ENCODE results near the gene NR1I3. TPM values are rescaled to one million over a fixed set of nuclear protein-coding genes. Genes with fewer than 3 reads are reported as not detected.

NR1I3 gene
- total and polyA plus RNA-seq, 3 donors from 2014 or later = 0.31 to 0.68 (median 0.57) TPM

- Histone ChIP-seq H3K27ac (no peak overlapping the region), H3K4me3 (no peak overlapping the region), H3K9me3 (no peaks in the 10 kb centered on the region), H3K27me3 (no peaks in the 10 kb centered on the region), H3K36me3 (ENCODE audit: low read depth, missing control alignments) (no peaks in the 10 kb centered on the region), H3K4me1 (peaks cover 17% of the 10 kb centered on the region)
- no peak for DNase-seq
- 25 to 54% methylated on average over 3 of the region's 3 CpGs for WGBS, 2 donors
- intact Hi-C loops (cut with DNase I; ENCODE audit: low total_unique reads) = no loop called here
- no peak for TF ChIP-seq CTCF (IDR thresholded peaks at IDR 0.05)
- TF ChIP-seq POLR2A (IDR thresholded peaks at IDR 0.05) = no peak
Observed at GRCh38 chr1:161266202-161266601, 28.2 kb upstream of the NR1I3 start.

- no peak for TF ChIP-seq CTCF (IDR thresholded peaks at IDR 0.05)
- TF ChIP-seq POLR2A (IDR thresholded peaks at IDR 0.05) = no peak
- WGBS, 2 donors = 73 to 87% methylated on average over 5 of the region's 5 CpGs
- Histone ChIP-seq H3K4me3 (no peak overlapping the region), H3K36me3 (ENCODE audit: low read depth, missing control alignments) (no peaks in the 10 kb centered on the region), H3K27ac (no peak overlapping the region), H3K4me1 (peaks cover 19% of the 10 kb centered on the region), H3K9me3 (no peaks in the 10 kb centered on the region), H3K27me3 (no peaks in the 10 kb centered on the region)
- DNase-seq = no peak
- intact Hi-C loops (cut with DNase I; ENCODE audit: low total_unique reads) = no loop called here
Observed at GRCh38 chr1:161265305-161265704, 27.3 kb upstream of the NR1I3 start.

- DNase-seq = no peak
- TF ChIP-seq CTCF (IDR thresholded peaks at IDR 0.05) (no peak), POLR2A (IDR thresholded peaks at IDR 0.05) (no peak)
- H3K4me1 ChIP-seq = peaks cover 20% of the 10 kb centered on the region
- H3K36me3 ChIP-seq (ENCODE audit: low read depth, missing control alignments) = no peaks in the 10 kb centered on the region
- H3K9me3 ChIP-seq = no peaks in the 10 kb centered on the region
- H3K4me3 ChIP-seq = no peak overlapping the region
- no peaks in the 10 kb centered on the region for H3K27me3 ChIP-seq
- no peak overlapping the region for H3K27ac ChIP-seq
- 75 to 84% methylated on average over 12 of the region's 12 CpGs for WGBS, 2 donors
- intact Hi-C loops (cut with DNase I; ENCODE audit: low total_unique reads) = no loop called here
Observed at GRCh38 chr1:161261261-161262235, 23.5 kb upstream of the NR1I3 start.

GRCh38 chr1:161260376-161261260 lies 22.6 kb upstream of the NR1I3 start:
- DNase-seq = no peak
- Histone ChIP-seq H3K27ac (no peak overlapping the region), H3K36me3 (ENCODE audit: low read depth, missing control alignments) (no peaks in the 10 kb centered on the region), H3K4me1 (peaks cover 13% of the 10 kb centered on the region), H3K27me3 (no peaks in the 10 kb centered on the region), H3K9me3 (no peaks in the 10 kb centered on the region), H3K4me3 (no peak overlapping the region)
- 53 to 59% methylated on average over 9 of the region's 9 CpGs for WGBS, 2 donors
- intact Hi-C loops (cut with DNase I; ENCODE audit: low total_unique reads) = no loop called here
- TF ChIP-seq POLR2A (IDR thresholded peaks at IDR 0.05) (no peak), CTCF (IDR thresholded peaks at IDR 0.05) (no peak)
